ENCODE results near the gene ACOX2. TPM values are rescaled to one million over a fixed set of nuclear protein-coding genes. Genes with fewer than 3 reads are reported as not detected.
A peak's percentile ranks its signal among the peaks of the same experiment; 100 is the strongest.

ACOX2 gene
- total RNA-seq, 1 experiment from 2014 or later = 14.4 TPM

- H3K27me3 Mint-ChIP-seq (ENCODE audit: insufficient read depth, unreplicated experiment) = no peaks in the 10 kb centered on the region
- no peak overlapping the region for H3K4me3 Mint-ChIP-seq (ENCODE audit: unreplicated experiment)
- peak; percentile 8 for TF ChIP-seq CTCF (IDR thresholded peaks at IDR 0.05; ENCODE audit: unreplicated experiment)
- no peaks in the 10 kb centered on the region for H3K9me3 Mint-ChIP-seq (ENCODE audit: unreplicated experiment)
- peak; percentile 44 for DNase-seq (ENCODE audit: unreplicated experiment)
- intact Hi-C loops (cut with micrococcal nuclease) = loop anchor here (1.0 to 2.0 kb wide), 6 partner anchors 40 to 225 kb away; partner anchors contain the start of genes KCTD6 and PDHB
- no peaks in the 10 kb centered on the region for H3K36me3 Mint-ChIP-seq (ENCODE audit: insufficient read depth, unreplicated experiment)
- peaks cover 24% of the 10 kb centered on the region for H3K4me1 Mint-ChIP-seq (ENCODE audit: insufficient read depth, unreplicated experiment)
- ChIA-PET CTCF (interaction anchor here (0.5 to 4.2 kb wide), 29 partner anchors 10 to 346 kb away, joined by 3 to 30 read pairs (median 4); partner anchors contain the start of gene KCTD6), POLR2A (interaction anchor here (0.5 to 1.7 kb wide), 3 partner anchors 38 to 200 kb away, joined by 3 to 8 read pairs (median 3); partner anchors contain the start of gene PXK)
- BruUV-seq (replicated peaks) = no TSS peak
- no peak overlapping the region for H3K27ac Mint-ChIP-seq (ENCODE audit: low read depth, unreplicated experiment)
Measured at GRCh38 chr3:58531956-58532355, 5.0 kb downstream of the ACOX2 start.

GRCh38 chr3:58531555-58531954 lies 5.4 kb downstream of the ACOX2 start:
- ChIA-PET CTCF (interaction anchor here (0.5 to 4.2 kb wide), 25 partner anchors 10 to 346 kb away, joined by 3 to 30 read pairs (median 4); partner anchors contain the start of gene KCTD6), POLR2A (interaction anchor here (1.1 to 1.7 kb wide), 3 partner anchors 38 to 196 kb away, joined by 3 to 8 read pairs (median 3); no protein-coding TSS in a partner anchor)
- no peak for DNase-seq (ENCODE audit: unreplicated experiment)
- Mint-ChIP-seq H3K4me1 (ENCODE audit: insufficient read depth, unreplicated experiment) (peaks cover 28% of the 10 kb centered on the region), H3K27me3 (ENCODE audit: insufficient read depth, unreplicated experiment) (no peaks in the 10 kb centered on the region), H3K36me3 (ENCODE audit: insufficient read depth, unreplicated experiment) (no peaks in the 10 kb centered on the region), H3K9me3 (ENCODE audit: unreplicated experiment) (no peaks in the 10 kb centered on the region), H3K4me3 (ENCODE audit: unreplicated experiment) (no peak overlapping the region), H3K27ac (ENCODE audit: low read depth, unreplicated experiment) (no peak overlapping the region)
- no peak for TF ChIP-seq CTCF (IDR thresholded peaks at IDR 0.05; ENCODE audit: unreplicated experiment)
- no TSS peak for BruUV-seq (replicated peaks)
- intact Hi-C loops (cut with micrococcal nuclease) = no loop called here

- no TSS peak for BruUV-seq (replicated peaks)
- H3K27ac Mint-ChIP-seq (ENCODE audit: low read depth, unreplicated experiment) = no peak overlapping the region
- H3K9me3 Mint-ChIP-seq (ENCODE audit: unreplicated experiment) = no peaks in the 10 kb centered on the region
- H3K4me1 Mint-ChIP-seq (ENCODE audit: insufficient read depth, unreplicated experiment) = peaks cover 40% of the 10 kb centered on the region
- ChIA-PET CTCF (interaction anchor here (1.2 to 4.7 kb wide), 7 partner anchors 37 to 224 kb away, joined by 3 to 59 read pairs (median 10); partner anchors contain the start of genes HTD2, KCTD6 and RPP14), POLR2A (interaction anchor here (0.6 to 4.6 kb wide), 6 partner anchors 37 to 195 kb away, joined by 3 to 62 read pairs (median 3); partner anchors contain the start of gene KCTD6)
- no peaks in the 10 kb centered on the region for H3K27me3 Mint-ChIP-seq (ENCODE audit: insufficient read depth, unreplicated experiment)
- no peak overlapping the region for H3K4me3 Mint-ChIP-seq (ENCODE audit: unreplicated experiment)
- intact Hi-C loops (cut with micrococcal nuclease) = no loop called here
- TF ChIP-seq CTCF (IDR thresholded peaks at IDR 0.05; ENCODE audit: unreplicated experiment) = no peak
- no peaks in the 10 kb centered on the region for H3K36me3 Mint-ChIP-seq (ENCODE audit: insufficient read depth, unreplicated experiment)
- no peak for DNase-seq (ENCODE audit: unreplicated experiment)
Measured at GRCh38 chr3:58530354-58530865, 6.6 kb downstream of the ACOX2 start.

GRCh38 chr3:58529516-58530353 lies 7.3 kb downstream of the ACOX2 start:
- Mint-ChIP-seq H3K9me3 (ENCODE audit: unreplicated experiment) (no peaks in the 10 kb centered on the region), H3K27ac (ENCODE audit: low read depth, unreplicated experiment) (no peak overlapping the region), H3K36me3 (ENCODE audit: insufficient read depth, unreplicated experiment) (no peaks in the 10 kb centered on the region), H3K27me3 (ENCODE audit: insufficient read depth, unreplicated experiment) (no peaks in the 10 kb centered on the region), H3K4me3 (ENCODE audit: unreplicated experiment) (no peak overlapping the region), H3K4me1 (ENCODE audit: insufficient read depth, unreplicated experiment) (peaks cover 43% of the 10 kb centered on the region)
- ChIA-PET CTCF (interaction anchor here (0.6 to 4.7 kb wide), 9 partner anchors 17 to 223 kb away, joined by 3 to 59 read pairs (median 7); partner anchors contain the start of genes HTD2, KCTD6 and RPP14), POLR2A (interaction anchor here (1.0 to 4.6 kb wide), 2 partner anchors 37 to 95 kb away, joined by 3 to 62 read pairs; partner anchors contain the start of gene KCTD6)
- no TSS peak for BruUV-seq (replicated peaks)
- intact Hi-C loops (cut with micrococcal nuclease) = no loop called here
- no peak for TF ChIP-seq CTCF (IDR thresholded peaks at IDR 0.05; ENCODE audit: unreplicated experiment)
- no peak for DNase-seq (ENCODE audit: unreplicated experiment)

Data from MCF 10A (cell line).